Osteoblast (primary cell): Measurements from ENCODE around the gene COLQ. TPM values are rescaled to one million over a fixed set of nuclear protein-coding genes. Genes with fewer than 3 reads are reported as not detected.
"Not testable (repeated sequence)": the region's sequence is repeated elsewhere in the genome, so short reads cannot be mapped to it uniquely, and the experiment has no call there.

ENCODE experiments used
- DNase-seq: peaks from one replicate; pipeline ENCODE4 v3.0.0; 2011; ENCODE audit warnings: low spot score, mixed read lengths; ENCODE audit not compliant: insufficient read length; ENCODE audit errors: missing footprints
- H2AFZ ChIP-seq: 2 replicates; pipeline ENCODE4 v1.6.0; 2011; ENCODE audit warnings: mild to moderate bottlenecking, low read length
- H3K27ac ChIP-seq: 2 replicates; pipeline ENCODE4 v1.5.1; 2011; ENCODE audit warnings: mild to moderate bottlenecking, low read depth, low read length, moderate library complexity
- H3K27me3 ChIP-seq: 2 replicates; pipeline ENCODE4 v1.6.0; 2012; ENCODE audit warnings: mild to moderate bottlenecking, control low read depth, inconsistent platforms, low read length, moderate library complexity; ENCODE audit not compliant: insufficient read depth
- H3K36me3 ChIP-seq: 2 replicates; pipeline ENCODE4 v1.5.1; 2011; ENCODE audit warnings: mild to moderate bottlenecking, low read length, control low read depth, moderate library complexity; ENCODE audit not compliant: insufficient read depth
- H3K4me1 ChIP-seq: 2 replicates; pipeline ENCODE4 v1.5.1; 2011; ENCODE audit warnings: mild to moderate bottlenecking, low read length, control low read depth, moderate library complexity; ENCODE audit not compliant: insufficient read depth
- H3K4me2 ChIP-seq: 2 replicates; pipeline ENCODE4 v1.6.0; 2011; ENCODE audit warnings: mild to moderate bottlenecking, low read length; ENCODE audit not compliant: insufficient read depth
- H3K4me3 ChIP-seq: fragments of 200-600 bp; sonication (generic); 3 replicates; pipeline ENCODE4 v1.5.1; 2012; ENCODE audit warnings: mild to moderate bottlenecking, low read length, inconsistent platforms; ENCODE audit not compliant: insufficient read depth
- H3K79me2 ChIP-seq: 2 replicates; pipeline ENCODE4 v1.6.0; 2012; ENCODE audit warnings: mild to moderate bottlenecking, low read length, control low read depth, inconsistent platforms; ENCODE audit not compliant: insufficient read depth
- H3K9me3 ChIP-seq: 2 replicates; pipeline ENCODE4 v1.5.1; 2011; ENCODE audit warnings: low read depth, low read length, control low read depth
- H4K20me1 ChIP-seq: 2 replicates; pipeline ENCODE4 v1.6.0; 2012; ENCODE audit warnings: mild to moderate bottlenecking, low read length, control low read depth; ENCODE audit not compliant: insufficient read depth
- total RNA-seq: library from RNA; depleted of rRNA; stranded (reverse); fragments of >200 nt; gene quantifications from 2 replicates; pipeline ENCODE4 v1.2.3, GENCODE V29; 2012
- TF ChIP-seq, protein P1 (sequence below): IDR thresholded peaks from 2 replicates; pipeline ENCODE4 v1.5.1; 2011; ENCODE audit warnings: mild to moderate bottlenecking, low read depth, low read length, moderate library complexity; ENCODE audit errors: extremely low read depth

COLQ gene
- total RNA-seq, 1 donor = 1.4 TPM

DNA sequence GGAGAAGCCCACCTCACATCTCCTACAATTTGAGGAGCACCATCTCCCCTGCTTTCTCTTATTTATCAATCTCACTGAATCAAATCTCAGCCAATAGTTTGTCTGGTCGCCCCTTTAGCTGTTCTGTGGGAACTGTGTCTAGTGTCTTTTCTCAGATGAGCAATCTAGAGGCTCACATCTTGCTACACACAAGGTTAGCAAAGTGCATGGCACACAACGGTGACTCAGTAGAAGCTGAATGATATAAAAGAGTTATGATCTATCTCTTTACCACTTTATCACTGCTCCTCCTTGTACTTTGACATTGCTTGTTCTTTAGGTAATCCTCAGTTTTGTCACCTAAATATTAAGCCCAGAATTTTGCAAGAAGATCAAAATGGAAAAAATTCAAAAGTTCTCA lies 16.8 kb upstream of the COLQ start:
- Histone ChIP-seq H3K4me2 (no peak overlapping the region), H3K27ac (no peak overlapping the region), H3K36me3 (no peaks in the 10 kb centered on the region), H3K4me1 (peaks cover 3% of the 10 kb centered on the region), H3K4me3 (no peak overlapping the region), H3K79me2 (no peaks in the 10 kb centered on the region), H2AFZ (no peak overlapping the region), H3K9me3 (no peaks in the 10 kb centered on the region), H4K20me1 (no peaks in the 10 kb centered on the region), H3K27me3 (no peaks in the 10 kb centered on the region)
- TF ChIP-seq, protein P1, sequence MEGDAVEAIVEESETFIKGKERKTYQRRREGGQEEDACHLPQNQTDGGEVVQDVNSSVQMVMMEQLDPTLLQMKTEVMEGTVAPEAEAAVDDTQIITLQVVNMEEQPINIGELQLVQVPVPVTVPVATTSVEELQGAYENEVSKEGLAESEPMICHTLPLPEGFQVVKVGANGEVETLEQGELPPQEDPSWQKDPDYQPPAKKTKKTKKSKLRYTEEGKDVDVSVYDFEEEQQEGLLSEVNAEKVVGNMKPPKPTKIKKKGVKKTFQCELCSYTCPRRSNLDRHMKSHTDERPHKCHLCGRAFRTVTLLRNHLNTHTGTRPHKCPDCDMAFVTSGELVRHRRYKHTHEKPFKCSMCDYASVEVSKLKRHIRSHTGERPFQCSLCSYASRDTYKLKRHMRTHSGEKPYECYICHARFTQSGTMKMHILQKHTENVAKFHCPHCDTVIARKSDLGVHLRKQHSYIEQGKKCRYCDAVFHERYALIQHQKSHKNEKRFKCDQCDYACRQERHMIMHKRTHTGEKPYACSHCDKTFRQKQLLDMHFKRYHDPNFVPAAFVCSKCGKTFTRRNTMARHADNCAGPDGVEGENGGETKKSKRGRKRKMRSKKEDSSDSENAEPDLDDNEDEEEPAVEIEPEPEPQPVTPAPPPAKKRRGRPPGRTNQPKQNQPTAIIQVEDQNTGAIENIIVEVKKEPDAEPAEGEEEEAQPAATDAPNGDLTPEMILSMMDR = no peak
- DNase-seq = no peak

- TF ChIP-seq, protein P1 = no peak
- no peaks in the 10 kb centered on the region for H3K4me1 ChIP-seq
- H3K36me3 ChIP-seq = no peaks in the 10 kb centered on the region
- H3K9me3 ChIP-seq = no peaks in the 10 kb centered on the region
- no peak overlapping the region for H3K4me2 ChIP-seq
- no peak overlapping the region for H3K4me3 ChIP-seq
- H4K20me1 ChIP-seq = no peaks in the 10 kb centered on the region
- no peaks in the 10 kb centered on the region for H3K79me2 ChIP-seq
- DNase-seq = no peak
- no peak overlapping the region for H3K27ac ChIP-seq
- no peaks in the 10 kb centered on the region for H3K27me3 ChIP-seq
- no peak overlapping the region for H2AFZ ChIP-seq
Measured at GRCh38 chr3:15536856-15537255, 15.3 kb upstream of the COLQ start.

- no peak for DNase-seq
- Histone ChIP-seq H4K20me1 (no peaks in the 10 kb centered on the region), H3K36me3 (no peaks in the 10 kb centered on the region), H3K4me1 (no peaks in the 10 kb centered on the region), H3K9me3 (no peaks in the 10 kb centered on the region), H3K27ac (no peak overlapping the region), H3K4me2 (no peak overlapping the region), H2AFZ (no peak overlapping the region), H3K79me2 (no peaks in the 10 kb centered on the region), H3K4me3 (no peak overlapping the region), H3K27me3 (no peaks in the 10 kb centered on the region)
- TF ChIP-seq, protein P1 = no peak
Measured at GRCh38 chr3:15535732-15536131, 14.2 kb upstream of the COLQ start.

- H2AFZ ChIP-seq, H3K4me3 ChIP-seq: not testable (repeated sequence)
Measured at GRCh38 chr3:15532614-15533013, 11.1 kb upstream of the COLQ start.

GRCh38 chr3:15531346-15531745 lies 9.8 kb upstream of the COLQ start:
- Histone ChIP-seq H4K20me1 (no peaks in the 10 kb centered on the region), H3K27ac (no peak overlapping the region), H3K4me2 (no peak overlapping the region), H3K4me1 (no peaks in the 10 kb centered on the region), H3K4me3 (no peak overlapping the region), H3K9me3 (no peaks in the 10 kb centered on the region), H3K27me3 (no peaks in the 10 kb centered on the region), H3K36me3 (no peaks in the 10 kb centered on the region), H3K79me2 (no peaks in the 10 kb centered on the region), H2AFZ (no peak overlapping the region)
- DNase-seq = no peak
- TF ChIP-seq, protein P1 = no peak

More at GRCh38 chr3:15532614-15533013, 11.1 kb upstream of the COLQ start:
- not testable (repeated sequence) for H3K4me1 ChIP-seq, H3K36me3 ChIP-seq, H3K27me3 ChIP-seq, H3K9me3 ChIP-seq, H3K4me2 ChIP-seq, H4K20me1 ChIP-seq, H3K27ac ChIP-seq, H3K79me2 ChIP-seq, DNase-seq
